GM12873 (cell line): ENCODE data around the gene EIF3M.

Experiments
- TF ChIP-seq, protein P1 (sequence below): IDR thresholded peaks from 2 replicates; pipeline ENCODE4 v1.5.1; 2012; ENCODE audit warnings: low read depth, mild to moderate bottlenecking, moderate library complexity, low read length, control low read depth; ENCODE audit not compliant: insufficient read depth; ENCODE audit errors: missing control alignments

Gene EIF3M

DNA sequence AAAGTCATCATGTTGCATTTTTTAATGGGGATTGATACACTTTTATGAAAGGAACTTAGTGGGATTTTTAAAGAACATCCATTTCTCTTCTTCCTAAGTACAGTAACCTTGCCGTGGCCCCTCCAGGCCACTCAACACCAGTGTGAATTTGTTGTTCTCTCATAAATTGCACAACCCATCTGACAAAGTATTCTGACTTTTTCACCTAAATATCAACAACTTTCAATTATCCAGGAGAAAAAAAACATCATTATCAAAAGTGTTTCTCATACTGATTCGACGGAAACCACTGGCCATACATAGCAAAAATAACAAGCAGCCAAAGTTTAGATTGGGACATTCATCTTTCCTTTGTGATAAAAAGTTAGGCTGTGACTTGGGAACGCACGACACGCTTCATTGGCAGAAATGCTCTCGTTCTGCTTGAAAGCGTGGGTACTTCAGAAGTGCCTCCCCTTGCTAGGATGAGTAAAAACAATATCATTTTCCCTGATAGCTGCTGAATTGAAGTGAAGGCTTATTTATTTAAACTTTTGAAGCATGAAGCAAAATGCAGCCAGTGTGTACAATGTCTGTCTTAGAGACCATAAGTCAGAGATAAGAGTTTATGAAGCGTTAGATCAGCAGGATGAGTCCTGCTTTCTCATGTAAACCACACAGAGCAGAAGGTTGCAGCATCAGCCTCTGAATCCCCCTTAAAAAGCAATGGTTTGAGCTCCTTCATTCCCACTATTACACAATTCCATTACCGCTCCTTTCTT lies 20.6 kb upstream of the EIF3M start:
- TF ChIP-seq, protein P1, sequence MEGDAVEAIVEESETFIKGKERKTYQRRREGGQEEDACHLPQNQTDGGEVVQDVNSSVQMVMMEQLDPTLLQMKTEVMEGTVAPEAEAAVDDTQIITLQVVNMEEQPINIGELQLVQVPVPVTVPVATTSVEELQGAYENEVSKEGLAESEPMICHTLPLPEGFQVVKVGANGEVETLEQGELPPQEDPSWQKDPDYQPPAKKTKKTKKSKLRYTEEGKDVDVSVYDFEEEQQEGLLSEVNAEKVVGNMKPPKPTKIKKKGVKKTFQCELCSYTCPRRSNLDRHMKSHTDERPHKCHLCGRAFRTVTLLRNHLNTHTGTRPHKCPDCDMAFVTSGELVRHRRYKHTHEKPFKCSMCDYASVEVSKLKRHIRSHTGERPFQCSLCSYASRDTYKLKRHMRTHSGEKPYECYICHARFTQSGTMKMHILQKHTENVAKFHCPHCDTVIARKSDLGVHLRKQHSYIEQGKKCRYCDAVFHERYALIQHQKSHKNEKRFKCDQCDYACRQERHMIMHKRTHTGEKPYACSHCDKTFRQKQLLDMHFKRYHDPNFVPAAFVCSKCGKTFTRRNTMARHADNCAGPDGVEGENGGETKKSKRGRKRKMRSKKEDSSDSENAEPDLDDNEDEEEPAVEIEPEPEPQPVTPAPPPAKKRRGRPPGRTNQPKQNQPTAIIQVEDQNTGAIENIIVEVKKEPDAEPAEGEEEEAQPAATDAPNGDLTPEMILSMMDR: no peak

DNA sequence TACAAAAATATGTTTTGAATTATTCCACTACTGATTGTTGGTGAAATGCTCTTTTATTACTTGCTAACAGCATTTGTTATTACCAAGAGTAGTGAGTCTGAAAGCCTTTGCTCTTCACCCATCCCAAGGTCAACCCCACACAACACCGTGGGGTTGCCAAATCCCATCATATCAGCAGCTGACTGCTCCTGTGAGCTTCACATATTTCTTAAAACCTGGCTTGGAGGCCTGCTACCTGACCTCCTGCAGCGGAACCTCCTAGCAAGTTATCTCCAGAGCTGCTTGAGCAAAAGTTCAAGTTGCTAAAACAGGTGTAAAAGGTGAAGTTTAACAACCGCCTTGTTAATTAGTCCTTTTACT lies 20.1 kb upstream of the EIF3M start:
- TF ChIP-seq, protein P1: no peak

DNA sequence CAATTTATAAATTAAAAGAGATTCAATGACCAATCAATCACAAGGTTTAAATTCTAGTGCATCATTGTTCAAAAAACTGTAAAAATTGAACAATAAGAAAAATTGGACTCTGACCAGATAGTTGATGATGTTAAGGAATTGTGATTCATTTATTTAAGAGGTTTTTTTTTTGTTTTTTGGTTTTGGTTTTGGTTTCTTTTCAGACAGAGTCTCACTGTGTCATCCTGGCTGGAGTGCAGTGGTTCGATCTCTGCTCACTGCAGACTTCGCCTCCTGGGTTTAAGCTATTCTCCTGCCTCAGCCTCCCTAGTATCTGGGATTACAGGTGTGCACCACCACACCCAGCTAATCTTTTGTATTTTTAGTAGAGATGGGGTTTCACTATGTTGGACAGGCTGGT lies 17.1 kb upstream of the EIF3M start:
- TF ChIP-seq, protein P1: no peak

DNA sequence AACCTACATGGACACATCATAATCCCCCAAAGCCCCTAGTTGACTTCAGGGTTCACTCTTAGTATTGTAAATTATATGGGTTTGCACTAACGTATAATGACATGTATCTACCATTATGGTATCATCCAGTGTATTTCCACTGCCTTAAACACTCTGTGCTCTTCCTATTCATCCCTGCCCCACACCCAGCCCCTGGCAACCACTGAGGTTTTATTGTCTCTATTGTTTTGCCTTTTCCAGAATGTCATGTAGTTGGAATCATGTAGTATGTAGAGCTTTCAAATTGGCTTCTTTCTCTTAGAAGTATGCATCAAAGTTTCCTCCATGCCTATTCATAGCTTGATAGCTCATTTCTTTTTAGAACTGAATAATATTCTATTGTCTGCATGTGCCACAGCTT lies 16.5 kb upstream of the EIF3M start:
- TF ChIP-seq, protein P1: no peak

DNA sequence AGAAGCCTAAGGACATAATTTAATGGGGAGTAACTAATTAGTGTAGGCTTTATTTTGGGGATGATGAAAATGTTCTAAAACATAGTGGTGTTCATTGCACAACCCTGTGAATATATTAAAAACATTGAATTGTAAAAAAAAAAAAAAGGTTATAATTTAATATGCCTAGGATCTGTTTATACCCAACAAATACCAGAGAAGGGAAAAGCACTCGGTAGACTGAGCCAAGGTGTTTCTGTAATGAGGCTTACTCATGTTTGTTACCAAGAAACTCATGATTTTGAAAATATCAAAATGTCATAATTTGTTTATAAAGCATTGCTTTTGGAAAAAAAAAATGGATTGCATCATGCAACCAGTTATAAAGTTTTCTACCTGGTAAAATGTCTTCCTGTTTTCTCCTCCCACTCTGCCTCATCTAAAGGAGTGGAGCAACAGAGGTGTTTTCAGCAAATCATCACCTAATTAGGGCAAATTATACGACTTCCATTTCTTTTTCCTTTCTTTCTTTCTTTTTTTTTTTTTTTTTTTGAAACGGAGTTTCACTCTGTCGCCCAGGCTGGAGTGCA lies 14.2 kb upstream of the EIF3M start:
- TF ChIP-seq, protein P1: no peak

DNA sequence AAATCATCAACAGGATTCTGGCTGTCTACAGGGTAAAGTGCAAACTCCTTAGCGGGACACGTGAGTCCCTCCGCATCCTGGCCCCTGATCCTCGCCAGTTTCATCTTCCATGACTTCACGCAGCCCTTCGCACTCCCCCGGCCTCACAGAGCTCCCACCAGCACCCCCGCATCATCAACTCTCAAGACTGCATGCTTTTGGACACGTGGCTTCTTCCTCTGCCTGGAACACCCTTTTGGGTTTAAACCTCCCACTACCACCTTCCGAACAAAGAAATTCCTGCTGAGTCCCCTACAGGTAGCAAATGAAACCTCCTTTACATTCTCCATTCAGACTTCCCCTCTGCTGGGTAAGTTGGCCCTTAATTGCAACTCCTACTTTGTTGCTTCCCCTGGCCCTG lies 12.6 kb upstream of the EIF3M start:
- TF ChIP-seq, protein P1: no peak

DNA sequence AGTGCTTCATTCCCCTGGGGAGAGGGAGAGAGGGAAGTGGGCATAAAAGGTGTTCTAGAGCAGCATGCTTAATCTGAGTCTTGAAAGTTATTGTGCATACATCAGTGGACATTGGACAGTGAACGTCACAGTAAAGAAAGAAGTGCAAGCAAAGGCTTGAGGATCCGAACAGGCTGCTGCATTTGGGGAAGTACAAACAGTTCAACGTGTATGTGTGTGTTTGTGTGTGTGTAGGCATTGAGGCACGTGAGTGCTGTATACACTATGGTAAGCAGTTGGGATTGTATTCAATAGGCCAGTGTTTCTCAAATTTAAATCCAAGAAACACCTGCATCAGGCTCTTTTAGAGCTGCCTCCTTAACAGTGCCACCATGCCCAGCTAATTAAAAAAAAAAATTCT lies 10.4 kb upstream of the EIF3M start:
- TF ChIP-seq, protein P1: no peak
